HCT116 (cell line): ENCODE results near the gene MGRN1. TPM values are rescaled to one million over a fixed set of nuclear protein-coding genes. Genes with fewer than 3 reads are reported as not detected.

Experiments used
- ATAC-seq: fragments of 200-7000 bp; cut with Tn5 transposase; 2 replicates; pipeline ENCODE4 v1.9.1; 2020; ENCODE audit warnings: mild to moderate bottlenecking, moderate library complexity
- BruUV-seq: library from RNA; stranded (reverse); fragments of 400-500 nt; replicated peaks from 2 replicates; lab custom pipeline; 2021; lab: Mats Ljungman, UMichigan
- CTCF ChIA-PET: fragments of 300-600 bp; sonication (Branson Sonifier 250); formaldehyde crosslinking; loops from one replicate; lab custom pipeline; 2021; ENCODE audit warnings: antibody characterized with exemption; lab: Charles Lee
- POLR2A ChIA-PET: fragments of 300-600, 350-600 bp; sonication (Branson Sonifier 250); formaldehyde crosslinking; loops from one replicate; lab custom pipeline; 2021; ENCODE audit warnings: antibody characterized with exemption; lab: Charles Lee
- RAD21 ChIA-PET, 2 experiments: fragments of 300-600 bp; sonication (Branson Sonifier 250); formaldehyde crosslinking; loops; one replicate each; lab custom pipeline; 2023; ENCODE audit warnings: low total read pairs in 2 of 2; ENCODE audit not compliant: uncharacterized antibody in 2 of 2, unreplicated experiment in 2 of 2, low non-redundant PET in 1 of 2; lab: Charles Lee
- DNase-seq: peaks from one replicate; pipeline ENCODE4 v3.0.0-alpha.2; 2010; ENCODE audit warnings: low read depth, low spot score
- H2AFZ ChIP-seq: fragments of 200-600 bp; shearing (Covaris generic), sonication (generic); 2 replicates; pipeline ENCODE4 v1.6.1; 2017; ENCODE audit warnings: low read depth, mixed run types, mixed read lengths, antibody characterized with exemption, low read length; ENCODE audit not compliant: poor library complexity, severe bottlenecking
- H3K27ac ChIP-seq: 2 replicates; pipeline ENCODE4 v1.5.1; 2012; ENCODE audit warnings: low read depth, low read length
- H3K27me3 ChIP-seq: fragments of 200-600 bp; sonication (generic); 2 replicates; pipeline ENCODE4 v1.6.1; 2016; ENCODE audit warnings: mixed run types, low read length, mixed read lengths; ENCODE audit not compliant: insufficient read depth
- H3K36me3 ChIP-seq, 2 experiments: fragments of 200-500 bp in 1 of 2; fragments of 200-600 bp in 1 of 2; sonication (Bioruptor generic) in 1 of 2; sonication (generic) in 1 of 2; 2 replicates each; pipeline versions ENCODE4 v1.5.1 to v1.6.1; 2014 to 2016; ENCODE audit warnings: low read length in 2 of 2, inconsistent platforms in 1 of 2, mixed read lengths in 1 of 2, mixed run types in 1 of 2; ENCODE audit not compliant: insufficient read depth in 2 of 2, control insufficient read depth in 1 of 2
- H3K4me1 ChIP-seq, 2 experiments: fragments of 200-600 bp in 1 of 2; sonication (generic) in 1 of 2; 2 replicates each; pipeline versions ENCODE4 v1.5.1 to v1.6.1; 2012 to 2017; ENCODE audit warnings: low read length in 2 of 2, inconsistent platforms in 1 of 2, mild to moderate bottlenecking in 1 of 2, mixed read lengths in 1 of 2, mixed run types in 1 of 2, moderate library complexity in 1 of 2; ENCODE audit not compliant: insufficient read depth in 2 of 2, control insufficient read depth in 1 of 2
- H3K4me2 ChIP-seq: fragments of 200-600 bp; sonication (generic); 2 replicates; pipeline ENCODE4 v1.6.1; 2017; ENCODE audit warnings: mixed run types, low read length, mixed read lengths
- H3K4me3 ChIP-seq, 2 experiments: fragments of 200-600 bp in 1 of 2; sonication (generic) in 1 of 2; replicated peaks in 1 of 2; 2 replicates each; pipeline ENCODE4 v1.5.1; 2011 to 2016; ENCODE audit warnings: low read length in 2 of 2, control low read depth in 1 of 2, low read depth in 1 of 2, mild to moderate bottlenecking in 1 of 2, mixed read lengths in 1 of 2, mixed run types in 1 of 2
- H3K79me2 ChIP-seq: fragments of 200-600 bp; sonication (generic); 2 replicates; pipeline ENCODE4 v1.6.1; 2017; ENCODE audit warnings: mild to moderate bottlenecking, mixed run types, low read length, moderate library complexity, mixed read lengths; ENCODE audit not compliant: insufficient read depth
- H3K9ac ChIP-seq: fragments of 200-600 bp; sonication (generic); 2 replicates; pipeline ENCODE4 v1.6.1; 2016; ENCODE audit warnings: low read length, mixed read lengths
- H3K9me2 ChIP-seq: fragments of 200-600 bp; sonication (generic), shearing (Covaris generic); 2 replicates; pipeline ENCODE4 v1.6.1; 2017; ENCODE audit warnings: mixed run types, mild to moderate bottlenecking, moderate library complexity; ENCODE audit not compliant: insufficient read depth
- H3K9me3 ChIP-seq, 2 experiments: fragments of 200-500 bp in 1 of 2; fragments of 200-600 bp in 1 of 2; sonication (Bioruptor generic) in 1 of 2; sonication (generic) in 1 of 2; 2 replicates each; pipeline ENCODE4 v1.6.1; 2014 to 2017; ENCODE audit warnings: low read length in 2 of 2, mixed read lengths in 2 of 2, inconsistent platforms in 1 of 2, low read depth in 1 of 2, mild to moderate bottlenecking in 1 of 2, mixed run types in 1 of 2, moderate library complexity in 1 of 2; ENCODE audit not compliant: control insufficient read depth in 1 of 2, insufficient read depth in 1 of 2
- H4K20me1 ChIP-seq: fragments of 200-600 bp; sonication (generic), shearing (Covaris generic); 2 replicates; pipeline ENCODE4 v1.6.1; 2017; ENCODE audit warnings: mixed run types, mild to moderate bottlenecking, moderate library complexity; ENCODE audit not compliant: insufficient read depth
- CEBPB ChIP-seq: IDR thresholded peaks from 2 replicates; pipeline ENCODE4 v1.6.1; 2012; ENCODE audit warnings: low read depth
- EGR1 ChIP-seq: IDR thresholded peaks from 2 replicates; pipeline ENCODE4 v1.6.1; 2012; ENCODE audit warnings: low read depth
- EZH2 ChIP-seq: fragments of 200-600 bp; sonication (generic); IDR thresholded peaks from 2 replicates; pipeline ENCODE4 v1.6.1; 2017; ENCODE audit warnings: antibody characterized with exemption, mixed run types
- FOSL1 ChIP-seq: IDR thresholded peaks from 2 replicates; pipeline ENCODE4 v1.6.1; 2012; ENCODE audit warnings: low read depth
- JUND ChIP-seq: IDR thresholded peaks from 2 replicates; pipeline ENCODE4 v1.6.1; 2012
- MAX ChIP-seq: IDR thresholded peaks from 2 replicates; pipeline ENCODE4 v1.6.1; 2012
- POLR2A ChIP-seq: IDR thresholded peaks from 2 replicates; pipeline ENCODE4 v1.7.0; 2011; ENCODE audit warnings: borderline replicate concordance; ENCODE audit not compliant: insufficient read depth, insufficient read length; ENCODE audit errors: extremely low read depth
- POLR2AphosphoS5 ChIP-seq: IDR thresholded peaks from 2 replicates; pipeline ENCODE4 v1.6.1; 2011; ENCODE audit warnings: mild to moderate bottlenecking, low read depth, low read length, moderate library complexity
- RAD21 ChIP-seq: IDR thresholded peaks from 2 replicates; pipeline ENCODE4 v1.6.1; 2012; ENCODE audit warnings: low read depth, mild to moderate bottlenecking
- REST ChIP-seq: IDR thresholded peaks from 2 replicates; pipeline ENCODE4 v1.6.1; 2012; ENCODE audit warnings: low read depth
- YY1 ChIP-seq: IDR thresholded peaks from 2 replicates; pipeline ENCODE4 v1.6.1; 2011; ENCODE audit warnings: low read length, low read depth, moderate library complexity, mild to moderate bottlenecking; ENCODE audit not compliant: insufficient replicate concordance; ENCODE audit errors: extremely low read depth
- intact Hi-C: fragments of 100-400 bp; cut with micrococcal nuclease; formaldehyde crosslinking; loops from 2 replicates; pipeline ENCODE4 v1.10.0; 2022
- total RNA-seq: library from RNA; stranded (reverse); gene quantifications from one replicate; pipeline ENCODE4 v1.2.1, GENCODE V29; 2021; ENCODE audit not compliant: unreplicated experiment

The MGRN1 gene
- total RNA-seq, 1 experiment from 2014 or later: 50.6 TPM

- Histone ChIP-seq H3K27me3 (no peaks in the 10 kb centered on the region), H3K4me3 (no peak overlapping the region)
- POLR2A ChIA-PET: no interaction called here
- no peak for TF ChIP-seq EGR1
- no peak for TF ChIP-seq FOSL1
- TF ChIP-seq CEBPB: no peak
- TF ChIP-seq, all 23 proteins: peak for 0
- ATAC-seq (no peak), DNase-seq (no peak)
- no peaks in the 10 kb centered on the region for H3K9me2 ChIP-seq
- H4K20me1 ChIP-seq: no peaks in the 10 kb centered on the region
- BruUV-seq: no TSS peak
- H3K79me2 ChIP-seq: no peaks in the 10 kb centered on the region; the same call in 1 of the 2 replicates
- H3K27ac ChIP-seq: no peak overlapping the region
- no peak overlapping the region for H3K4me2 ChIP-seq
- H3K4me1 ChIP-seq: peaks cover 8 to 16% of the 10 kb centered on the region in 2 experiments; a peak in 2 of 4 replicates
- ChIA-PET RAD21 (no interaction called here), CTCF (interaction anchor here (1.6 kb wide), 1 partner anchor 260 kb away, joined by 6 read pairs; no protein-coding TSS in a partner anchor)
- peaks cover 9 to 12% of the 10 kb centered on the region in 2 experiments; a peak in 3 of 4 replicates for H3K36me3 ChIP-seq
- H2AFZ ChIP-seq: no peak overlapping the region
- intact Hi-C loops: no loop called here
- no peaks in the 10 kb centered on the region for H3K9me3 ChIP-seq
- no peak overlapping the region for H3K9ac ChIP-seq
Measured at GRCh38 chr16:4695473-4696171, 71.0 kb downstream of the MGRN1 start.

- Histone ChIP-seq H3K9ac (no peak overlapping the region), H3K27ac (no peak overlapping the region), H3K4me1 (peaks cover 8 to 16% of the 10 kb centered on the region in 2 experiments; a peak in 2 of 4 replicates), H3K9me3 (no peaks in the 10 kb centered on the region), H4K20me1 (no peaks in the 10 kb centered on the region), H3K36me3 (peaks cover 9 to 12% of the 10 kb centered on the region in 2 experiments; a peak in 3 of 4 replicates), H3K4me2 (no peak overlapping the region), H3K79me2 (no peaks in the 10 kb centered on the region; the same call in 1 of the 2 replicates), H3K9me2 (no peaks in the 10 kb centered on the region), H2AFZ (no peak overlapping the region), H3K4me3 (no peak overlapping the region), H3K27me3 (no peaks in the 10 kb centered on the region)
- ChIA-PET POLR2A (no interaction called here), CTCF (no interaction called here), RAD21 (no interaction called here)
- BruUV-seq: no TSS peak
- TF ChIP-seq REST (no peak), MAX (no peak), EZH2 (no peak), JUND (no peak), EGR1 (no peak), POLR2AphosphoS5 (no peak), POLR2A (no peak), RAD21 (no peak), YY1 (no peak)
- intact Hi-C loops: no loop called here
- no peak for DNase-seq
- no peak for ATAC-seq
Measured at GRCh38 chr16:4696172-4696904, 71.7 kb downstream of the MGRN1 start.
